Neural progenitor cell (in vitro differentiated cells): ENCODE results near the gene SERPINA12.

Source experiments
- EZH2 ChIP-seq: fragments of 200-600 bp; sonication (generic); IDR thresholded peaks from 2 replicates; pipeline ENCODE4 v1.6.1; 2017; ENCODE audit warnings: antibody characterized with exemption, mild to moderate bottlenecking, moderate library complexity
- EZH2phosphoT487 ChIP-seq: fragments of 200-600 bp; sonication (generic); IDR thresholded peaks from 2 replicates; pipeline ENCODE4 v1.6.1; 2017; ENCODE audit warnings: antibody characterized with exemption
- TF ChIP-seq, protein P1 (sequence below): fragments of 200-600 bp; sonication (generic); IDR thresholded peaks from 2 replicates; pipeline ENCODE4 v1.5.1; 2017; ENCODE audit warnings: antibody characterized with exemption, mild to moderate bottlenecking

GRCh38 chr14:94480809-94481208 is 28.5 kb downstream of the SERPINA12 start:
- TF ChIP-seq, protein P1, sequence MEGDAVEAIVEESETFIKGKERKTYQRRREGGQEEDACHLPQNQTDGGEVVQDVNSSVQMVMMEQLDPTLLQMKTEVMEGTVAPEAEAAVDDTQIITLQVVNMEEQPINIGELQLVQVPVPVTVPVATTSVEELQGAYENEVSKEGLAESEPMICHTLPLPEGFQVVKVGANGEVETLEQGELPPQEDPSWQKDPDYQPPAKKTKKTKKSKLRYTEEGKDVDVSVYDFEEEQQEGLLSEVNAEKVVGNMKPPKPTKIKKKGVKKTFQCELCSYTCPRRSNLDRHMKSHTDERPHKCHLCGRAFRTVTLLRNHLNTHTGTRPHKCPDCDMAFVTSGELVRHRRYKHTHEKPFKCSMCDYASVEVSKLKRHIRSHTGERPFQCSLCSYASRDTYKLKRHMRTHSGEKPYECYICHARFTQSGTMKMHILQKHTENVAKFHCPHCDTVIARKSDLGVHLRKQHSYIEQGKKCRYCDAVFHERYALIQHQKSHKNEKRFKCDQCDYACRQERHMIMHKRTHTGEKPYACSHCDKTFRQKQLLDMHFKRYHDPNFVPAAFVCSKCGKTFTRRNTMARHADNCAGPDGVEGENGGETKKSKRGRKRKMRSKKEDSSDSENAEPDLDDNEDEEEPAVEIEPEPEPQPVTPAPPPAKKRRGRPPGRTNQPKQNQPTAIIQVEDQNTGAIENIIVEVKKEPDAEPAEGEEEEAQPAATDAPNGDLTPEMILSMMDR, result no peak
- TF ChIP-seq EZH2phosphoT487 (no peak), EZH2 (no peak)
